LNCaP clone FGC (cell line): Measurements from ENCODE around the gene SEPTIN12.

Source experiments
- DNase-seq: peaks from one replicate; pipeline ENCODE4 v3.0.0-alpha.2; 2011; ENCODE audit warnings: low read depth
- H3K4me3 ChIP-seq: 2 replicates; pipeline ENCODE4 v1.5.1; 2011; ENCODE audit warnings: mild to moderate bottlenecking, low read depth, low read length, control low read depth
- CTCF ChIP-seq: IDR thresholded peaks from 2 replicates; pipeline ENCODE4 v1.5.1; 2012; ENCODE audit warnings: mild to moderate bottlenecking; ENCODE audit not compliant: control insufficient read depth, insufficient read depth; ENCODE audit errors: extremely low read depth

Gene SEPTIN12

GRCh38 chr16:4736546-4736945, 51.6 kb downstream of the SEPTIN12 start:
- no peak overlapping the region for H3K4me3 ChIP-seq
- TF ChIP-seq CTCF: no peak
- no peak for DNase-seq

GRCh38 chr16:4734730-4735535, 53.2 kb downstream of the SEPTIN12 start:
- peak; percentile 13 for DNase-seq
- no peak for TF ChIP-seq CTCF
- peak overlapping the region; percentile 98 for H3K4me3 ChIP-seq

GRCh38 chr16:4734063-4734729, 53.9 kb downstream of the SEPTIN12 start, which contains the start of the genes ANKS3 and DNAAF8:
Gene ANKS3, minus strand, starts transcription at chr16:4734271. Its CDS starts 4,122 bp downstream, at chr16:4730149.
Gene DNAAF8, plus strand, starts transcription at chr16:4734537. Its CDS starts 1,978 bp downstream, at chr16:4736515.
- DNase-seq: peak; percentile 94
- no peak for TF ChIP-seq CTCF
- peak within 1 kb of the TSS; percentile 98 for H3K4me3 ChIP-seq

- peak overlapping the region; percentile 98 for H3K4me3 ChIP-seq
- no peak for TF ChIP-seq CTCF
- no peak for DNase-seq
Observed at GRCh38 chr16:4733747-4734062, 54.4 kb downstream of the SEPTIN12 start.

GRCh38 chr16:4733211-4733742, 54.9 kb downstream of the SEPTIN12 start:
- DNase-seq: no peak
- peak overlapping the region; percentile 98 for H3K4me3 ChIP-seq
- no peak for TF ChIP-seq CTCF

GRCh38 chr16:4729876-4730275, 58.3 kb downstream of the SEPTIN12 start:
- H3K4me3 ChIP-seq: no peak overlapping the region
- no peak for TF ChIP-seq CTCF
- DNase-seq: no peak
